ENCODE measurements around the gene SKI.

DNA sequence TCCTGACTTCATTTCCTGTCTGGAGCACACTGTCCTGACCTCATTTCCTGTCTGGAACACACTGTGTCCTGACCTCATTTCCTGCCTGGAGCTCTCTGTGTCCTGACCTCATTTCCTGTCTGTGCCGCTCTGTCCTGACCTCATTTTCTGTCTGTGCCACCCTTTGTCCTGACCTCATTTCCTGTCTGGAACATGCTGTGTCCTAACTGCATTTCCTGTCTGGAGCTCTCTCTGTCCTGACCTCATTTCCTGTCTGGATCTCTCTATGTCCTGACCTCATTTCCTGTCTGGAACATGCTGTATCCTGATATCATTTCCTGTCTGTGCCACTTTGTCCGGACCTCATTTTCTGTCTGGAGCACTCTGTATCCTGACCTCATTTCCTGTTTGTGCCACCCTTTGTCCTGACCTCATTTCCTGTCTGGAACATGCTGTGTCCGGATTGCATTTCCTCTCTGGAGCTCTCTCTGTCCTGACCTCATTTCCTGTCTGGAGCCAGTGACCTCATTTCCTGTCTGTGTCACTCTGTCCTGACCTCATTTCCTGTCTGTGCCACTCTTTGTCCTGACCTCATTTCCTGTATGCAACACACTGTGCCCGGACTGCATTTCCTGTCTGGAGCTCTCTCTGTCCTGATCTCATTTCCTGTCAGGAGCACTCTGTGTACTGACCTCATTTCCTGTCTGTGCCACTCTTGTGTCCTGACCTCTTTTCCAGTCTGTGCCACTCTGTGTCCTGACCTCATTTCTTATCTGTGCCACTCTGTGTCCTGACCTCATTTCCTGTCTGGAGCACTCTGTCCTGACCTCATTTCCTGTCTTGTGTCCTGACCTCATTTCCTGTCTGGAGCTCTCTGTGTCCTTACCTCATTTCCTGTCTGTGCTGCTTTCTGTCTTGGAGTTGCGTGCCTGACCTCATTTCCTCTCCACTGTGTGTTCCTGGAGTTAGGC is 27.6 kb downstream of the SKI start:
- TF ChIP-seq POLR2A (IDR thresholded peaks at IDR 0.05; ENCODE audit: control extremely low read depth in 1 of 2, low read depth in 2 of 2, low read length in 2 of 2) (no peak), RAD21 (IDR thresholded peaks at IDR 0.05 in 1 of 2, conservative IDR thresholded peaks at IDR 0.05 in 1 of 2; ENCODE audit: low read depth in 2 of 2, low read length in 2 of 2) (no peak)
- TF ChIP-seq, protein P1, sequence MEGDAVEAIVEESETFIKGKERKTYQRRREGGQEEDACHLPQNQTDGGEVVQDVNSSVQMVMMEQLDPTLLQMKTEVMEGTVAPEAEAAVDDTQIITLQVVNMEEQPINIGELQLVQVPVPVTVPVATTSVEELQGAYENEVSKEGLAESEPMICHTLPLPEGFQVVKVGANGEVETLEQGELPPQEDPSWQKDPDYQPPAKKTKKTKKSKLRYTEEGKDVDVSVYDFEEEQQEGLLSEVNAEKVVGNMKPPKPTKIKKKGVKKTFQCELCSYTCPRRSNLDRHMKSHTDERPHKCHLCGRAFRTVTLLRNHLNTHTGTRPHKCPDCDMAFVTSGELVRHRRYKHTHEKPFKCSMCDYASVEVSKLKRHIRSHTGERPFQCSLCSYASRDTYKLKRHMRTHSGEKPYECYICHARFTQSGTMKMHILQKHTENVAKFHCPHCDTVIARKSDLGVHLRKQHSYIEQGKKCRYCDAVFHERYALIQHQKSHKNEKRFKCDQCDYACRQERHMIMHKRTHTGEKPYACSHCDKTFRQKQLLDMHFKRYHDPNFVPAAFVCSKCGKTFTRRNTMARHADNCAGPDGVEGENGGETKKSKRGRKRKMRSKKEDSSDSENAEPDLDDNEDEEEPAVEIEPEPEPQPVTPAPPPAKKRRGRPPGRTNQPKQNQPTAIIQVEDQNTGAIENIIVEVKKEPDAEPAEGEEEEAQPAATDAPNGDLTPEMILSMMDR (IDR thresholded peaks at IDR 0.05; ENCODE audit: control extremely low read depth in 1 of 3, insufficient read depth in 1 of 3, low read depth in 1 of 3, low read length in 3 of 3), result no peak

Measured in H1 (cell line).